Stimulated activated CD4-positive, alpha-beta T cell treated with anti-CD3 and anti-CD28 coated beads, Interleukin-12 subunit alpha, Interleukin-12 subunit beta, amount 100 ng/mL, for 48 hours (primary cell): ENCODE data around the gene CDH23.

Source experiments
- DNase-seq, 3 donors: peaks; one replicate each; pipeline ENCODE4 v3.0.0-alpha.2; 2020; ENCODE audit warnings: low read depth in 2 of 3, low spot score in 1 of 3

Gene CDH23

DNA sequence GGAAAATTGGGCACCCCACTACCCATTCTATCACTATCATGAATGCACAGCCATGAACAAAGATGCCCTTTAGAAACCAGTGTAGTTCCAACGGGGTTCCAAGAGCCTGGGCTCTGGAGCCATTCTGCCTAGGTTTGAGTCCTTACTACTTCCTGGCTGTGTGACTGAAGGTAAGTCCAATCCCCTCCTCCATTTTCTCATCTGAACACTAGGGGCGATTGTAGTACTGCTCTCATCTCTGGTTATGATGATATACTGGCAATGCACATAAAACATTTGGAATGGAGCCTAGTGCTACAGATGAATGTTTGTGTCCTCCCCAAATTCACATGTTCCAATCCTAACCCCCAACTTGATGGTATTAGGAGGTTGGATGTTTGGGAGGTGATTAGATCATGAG is 28.1 kb upstream of the CDH23 start:
- DNase-seq: no peak

GRCh38 chr10:71369602-71370001 is 27.1 kb upstream of the CDH23 start:
- no peak for DNase-seq

DNA sequence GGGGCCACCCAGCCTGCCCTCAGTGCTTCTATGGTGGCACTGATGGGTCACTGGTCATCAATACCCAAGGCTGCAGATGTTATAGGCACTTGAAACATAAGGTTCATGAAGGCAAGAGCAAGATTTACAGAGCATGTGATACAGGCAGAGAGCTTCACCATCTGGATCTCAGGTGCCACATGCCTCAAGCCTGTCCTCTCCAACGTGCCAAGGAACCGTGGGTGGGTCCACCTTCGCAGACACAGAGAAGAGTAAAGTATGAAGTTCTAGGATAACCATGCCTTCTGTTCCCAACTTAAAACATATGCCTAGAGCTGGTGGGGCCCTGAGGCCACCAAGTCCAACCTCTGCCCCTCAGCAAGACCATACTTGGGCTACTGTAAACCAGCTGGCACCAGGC is 26.7 kb upstream of the CDH23 start:
- no peak for DNase-seq

DNA sequence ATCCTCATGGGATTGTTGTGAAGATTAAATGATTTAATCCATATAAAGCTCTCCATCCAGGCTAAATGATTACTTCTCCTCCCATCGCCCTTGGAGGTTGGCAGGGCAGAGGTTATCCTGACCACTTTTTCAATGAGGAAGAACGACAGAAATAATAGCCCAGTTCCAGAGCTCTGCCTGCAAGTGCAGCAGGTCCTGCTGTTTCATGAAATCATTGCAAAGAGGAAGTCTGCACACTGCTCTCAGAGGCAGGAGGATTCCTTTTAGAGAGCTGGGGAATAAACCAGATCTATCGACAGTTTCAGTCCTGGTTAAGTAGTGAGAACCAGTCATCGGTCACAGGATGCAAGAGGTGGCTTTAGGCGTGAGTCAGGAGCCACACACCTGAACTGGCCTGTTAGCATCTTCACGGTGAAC is 25.0 kb upstream of the CDH23 start:
- DNase-seq: no peak

DNA sequence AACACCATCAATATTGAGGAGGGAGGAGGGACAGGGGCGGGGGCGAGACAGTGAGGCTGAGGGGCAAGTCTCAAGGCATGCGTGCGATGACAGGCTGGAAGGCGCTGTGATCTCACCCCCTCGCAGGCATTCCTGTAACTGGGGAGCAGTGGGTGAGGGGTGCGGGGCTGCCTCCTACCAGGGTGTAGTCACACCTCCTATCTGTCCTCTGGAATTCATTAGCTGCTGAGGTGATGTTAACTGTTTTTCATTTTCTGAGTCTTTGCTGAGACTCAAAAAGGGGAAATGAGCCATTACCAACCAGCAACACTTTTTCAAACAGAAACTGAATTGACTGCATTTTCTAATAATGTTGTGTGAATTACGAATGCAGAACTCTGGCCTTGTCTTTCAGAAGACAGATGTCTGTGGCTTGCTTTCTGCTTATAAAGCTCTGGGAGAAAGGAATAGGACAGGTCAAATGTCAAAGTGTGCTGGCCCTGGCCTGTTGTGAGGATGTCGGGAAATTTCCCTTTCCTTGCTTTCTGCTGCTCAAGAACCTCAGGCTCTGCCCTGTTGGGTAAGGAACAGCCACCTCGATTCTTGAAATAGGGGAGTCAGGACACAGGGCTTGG is 23.7 kb upstream of the CDH23 start:
- DNase-seq: no peak

- no peak for DNase-seq
Observed at GRCh38 chr10:71374481-71375233, 22.1 kb upstream of the CDH23 start.

GRCh38 chr10:71375952-71376351 is 20.8 kb upstream of the CDH23 start:
- no peak for DNase-seq

DNA sequence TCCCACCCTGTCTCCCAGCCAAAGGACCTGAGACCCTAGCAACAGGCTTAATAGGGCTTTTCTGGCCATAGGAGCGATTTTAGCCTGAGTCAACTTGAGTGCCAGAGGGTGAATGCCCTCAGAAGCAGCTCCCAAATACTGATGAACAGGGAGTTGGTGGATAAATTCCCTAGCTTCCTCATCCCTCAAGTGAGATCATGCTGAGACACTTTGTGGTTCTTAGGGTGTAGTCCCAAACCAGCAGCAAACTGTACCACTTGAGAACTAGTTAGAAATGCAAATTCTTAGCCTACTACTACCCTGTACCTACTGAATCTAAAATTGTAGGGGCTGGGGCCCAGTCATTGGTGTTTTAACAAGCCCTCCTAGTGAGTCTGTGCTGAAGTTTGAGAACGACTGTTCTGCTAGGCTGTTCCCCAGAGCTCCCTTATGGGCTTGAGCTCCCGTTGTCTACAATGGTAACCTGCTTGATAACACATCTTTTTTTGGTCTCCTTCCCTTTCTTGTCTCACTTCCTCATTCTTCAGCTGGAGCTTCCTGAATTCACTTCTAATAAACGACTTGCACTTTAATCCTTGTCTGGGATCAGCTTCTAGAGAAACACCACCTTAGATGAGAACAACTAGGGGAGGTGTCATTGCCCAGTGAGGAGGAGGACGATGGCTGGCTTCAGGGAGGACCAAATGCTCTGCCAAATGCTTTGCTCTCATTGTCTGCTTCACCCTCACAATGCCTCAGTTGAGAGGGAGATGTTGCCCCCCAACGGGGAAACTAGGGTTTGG is 18.2 kb upstream of the CDH23 start:
- no peak for DNase-seq

DNA sequence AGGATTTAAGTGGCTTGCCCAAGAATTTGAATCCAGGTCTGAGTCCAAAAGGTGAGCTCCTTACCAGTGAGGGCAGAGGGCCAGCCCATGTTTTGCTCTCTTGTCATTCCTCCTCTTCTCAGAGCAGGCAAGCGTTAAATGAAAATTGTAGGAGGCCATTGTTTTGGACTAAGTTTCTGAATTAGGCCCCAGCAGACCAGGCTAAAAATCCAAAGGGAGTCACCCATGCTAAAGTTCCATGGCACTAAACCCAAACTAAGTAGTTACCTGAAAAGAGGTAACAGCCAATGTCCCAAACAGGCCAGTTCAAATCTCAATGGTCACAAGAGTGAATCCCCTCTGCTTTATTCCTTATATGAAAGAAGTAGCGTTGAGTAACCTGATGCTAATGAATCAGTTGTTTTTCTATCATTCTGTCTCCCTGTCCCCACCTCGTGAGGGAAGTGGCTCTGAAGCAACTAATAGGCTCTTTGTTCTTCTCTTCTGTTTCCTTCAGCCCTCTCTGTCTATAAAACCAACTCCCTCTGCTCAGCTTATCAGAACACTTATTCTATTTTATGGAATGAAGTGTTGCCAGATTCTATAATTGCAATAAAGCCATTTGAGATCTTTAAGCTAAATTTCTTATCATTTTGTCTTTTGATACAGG is 17.5 kb upstream of the CDH23 start:
- DNase-seq: no peak

GRCh38 chr10:71380841-71381240 is 15.9 kb upstream of the CDH23 start:
- no peak for DNase-seq

DNA sequence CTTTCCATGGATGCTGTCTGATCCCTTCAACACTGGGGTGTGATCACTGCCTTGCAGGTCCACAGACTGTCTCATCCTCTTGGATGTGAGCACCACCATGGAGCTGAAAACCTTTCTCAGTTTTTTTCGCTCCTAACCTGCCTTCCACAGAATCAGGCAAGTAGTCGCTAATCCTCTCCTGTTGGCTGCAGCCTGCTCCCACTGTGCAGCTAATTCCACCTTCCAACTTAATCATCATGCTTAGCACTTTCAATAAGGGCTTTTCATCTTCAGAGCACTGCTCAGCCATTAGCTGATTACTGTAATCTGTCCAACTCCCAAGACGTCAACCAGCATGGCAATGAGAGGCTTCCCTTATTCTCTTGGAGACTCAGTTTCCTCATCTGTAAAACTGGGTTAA is 15.1 kb upstream of the CDH23 start:
- DNase-seq: no peak

GRCh38 chr10:71382028-71382427 is 14.7 kb upstream of the CDH23 start:
- no peak for DNase-seq

DNA sequence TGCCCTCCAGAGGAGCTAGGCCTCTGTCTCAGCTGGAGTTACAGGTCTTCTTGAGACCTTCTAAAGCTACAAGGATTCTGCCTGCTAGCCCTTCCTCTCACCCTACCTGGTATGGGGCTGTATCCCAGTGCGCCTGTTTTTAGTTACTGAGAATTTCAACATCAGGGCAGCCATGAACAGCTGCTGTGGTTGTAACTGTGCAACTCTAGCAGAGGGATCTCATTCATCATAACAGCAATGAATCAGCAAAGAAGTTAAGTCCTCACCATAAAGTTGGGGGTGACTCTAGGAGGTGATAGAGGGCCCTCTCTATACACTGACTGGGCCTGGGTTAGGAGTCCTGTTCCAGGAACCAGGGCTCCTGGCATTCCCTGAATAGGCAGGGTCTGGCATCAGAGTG is 14.0 kb upstream of the CDH23 start:
- no peak for DNase-seq

DNA sequence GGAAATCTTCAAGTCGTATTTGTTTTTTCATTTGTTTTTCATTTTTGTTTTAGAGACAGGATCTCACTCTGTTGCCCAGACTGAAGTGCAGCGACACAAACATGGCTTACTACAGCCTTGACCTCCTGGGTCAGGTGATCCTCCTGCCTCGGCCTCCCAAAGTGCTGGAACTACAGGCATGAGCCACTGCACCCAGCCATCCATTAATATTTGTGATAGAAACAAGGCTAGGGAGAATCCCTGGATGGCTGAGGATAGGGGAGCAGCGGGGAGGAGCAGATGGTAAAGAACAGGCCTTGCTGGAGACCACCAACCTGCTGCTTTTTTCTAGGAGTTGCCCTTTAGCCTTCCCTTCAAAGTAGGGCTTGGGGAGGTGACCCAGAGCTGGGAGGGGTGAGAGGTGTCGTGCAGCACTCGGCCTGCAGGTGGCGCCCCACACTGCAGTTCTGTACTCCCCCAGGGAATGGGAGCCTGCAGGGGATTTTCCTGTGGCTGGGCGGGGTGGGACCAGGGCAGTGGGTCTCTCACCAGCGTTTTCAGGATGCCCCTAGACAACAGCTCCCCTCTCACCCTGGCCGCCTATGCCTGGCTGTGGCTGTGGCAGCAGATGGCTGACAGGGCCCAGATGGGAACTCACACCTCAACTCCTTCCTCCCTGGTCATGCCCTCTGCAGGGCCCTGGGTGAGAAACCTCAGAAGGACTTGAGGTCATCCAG is 12.6 kb upstream of the CDH23 start:
- DNase-seq: peak; percentile 51 to 77 (median 55)

DNA sequence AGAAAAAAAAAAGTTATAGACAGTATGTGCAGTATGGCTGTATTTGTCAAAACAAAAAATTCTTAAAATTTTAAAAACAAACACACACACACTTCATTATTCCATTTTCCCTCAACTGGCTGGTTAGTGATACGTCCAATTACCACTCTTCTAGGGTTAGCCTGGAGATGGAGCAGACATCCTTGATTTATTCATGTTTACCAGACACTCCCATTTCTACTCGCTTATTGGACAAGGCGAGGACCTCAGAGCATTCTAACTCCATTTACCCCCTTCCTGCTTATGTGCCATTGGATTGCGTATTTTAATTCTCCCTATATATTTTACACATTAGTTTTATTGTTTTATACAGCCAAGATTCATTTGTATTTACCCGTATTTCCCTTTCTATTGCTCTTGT is 8.5 kb upstream of the CDH23 start:
- DNase-seq: no peak

GRCh38 chr10:71388583-71389310 is 8.0 kb upstream of the CDH23 start:
- DNase-seq: no peak

GRCh38 chr10:71389768-71390460 is 6.8 kb upstream of the CDH23 start:
- no peak for DNase-seq

DNA sequence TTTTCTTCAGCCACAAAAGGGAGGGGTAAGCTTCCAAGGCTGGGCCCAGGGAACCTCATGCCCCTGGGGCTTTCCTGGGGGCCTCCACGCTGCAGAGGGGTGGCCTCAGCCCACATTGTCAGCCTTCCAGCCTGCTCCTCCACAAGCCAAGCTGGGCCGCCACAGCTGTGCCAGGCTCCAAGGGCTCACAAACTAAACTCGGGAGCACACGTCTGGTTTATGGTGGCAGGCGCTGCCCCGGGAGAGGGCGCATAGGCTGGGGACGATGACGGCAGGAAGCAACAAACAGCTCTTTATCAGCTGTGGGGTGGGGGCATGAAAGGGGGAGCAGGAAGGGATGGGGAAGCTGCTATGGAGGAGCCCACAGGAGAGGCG is 6.3 kb upstream of the CDH23 start:
- no peak for DNase-seq

- no peak for DNase-seq
Observed at GRCh38 chr10:71390921-71391690, 5.6 kb upstream of the CDH23 start.
